HepG2 (cell line): Measurements from ENCODE around the gene DHRS12. TPM values are rescaled to one million over a fixed set of nuclear protein-coding genes. Genes with fewer than 3 reads are reported as not detected.

Experiments used
- HMGA1 ChIP-seq: sonication (generic); formaldehyde crosslinking; conservative IDR thresholded peaks from 2 replicates; pipeline ENCODE4 v1.4.0; 2020; ENCODE audit warnings: missing genetic modification reagents
- HNF4G ChIP-seq, 2 experiments: sonication (generic) in 1 of 2; formaldehyde crosslinking in 1 of 2; IDR thresholded peaks; 2 replicates each; pipeline versions ENCODE4 v1.4.0 to v1.6.1; 2011 to 2020; ENCODE audit warnings: borderline replicate concordance in 2 of 2, low read depth in 2 of 2, mild to moderate bottlenecking in 2 of 2, low read length in 1 of 2, missing genetic modification reagents in 1 of 2, moderate library complexity in 1 of 2
- HOXA9 ChIP-seq: sonication (generic); formaldehyde crosslinking; IDR thresholded peaks from 2 replicates; pipeline ENCODE4 v1.8.1; 2022; ENCODE audit warnings: missing genetic modification reagents, mild to moderate bottlenecking, moderate library complexity, borderline replicate concordance
- RBM39 ChIP-seq: fragments of 200-400 bp; formaldehyde crosslinking; IDR thresholded peaks from one replicate; pipeline ENCODE4 v1.6.1; 2018; ENCODE audit warnings: antibody characterized with exemption, mild to moderate bottlenecking, low read depth, low read length; ENCODE audit not compliant: poor library complexity, severe bottlenecking
- SOX13 ChIP-seq, 3 experiments: fragments of 450-650 bp in 1 of 3; sonication (generic) in 1 of 3; formaldehyde crosslinking in 1 of 3; IDR thresholded peaks in 2 of 3; conservative IDR thresholded peaks in 1 of 3; 2 replicates each; pipeline versions ENCODE4 v1.5.0 to v1.6.1; 2016 to 2020; ENCODE audit warnings: antibody characterized with exemption in 1 of 3, mild to moderate bottlenecking in 1 of 3, missing compliant biosample characterization in 1 of 3, missing genetic modification reagents in 1 of 3, moderate library complexity in 1 of 3
- SOX6 ChIP-seq, 2 experiments: fragments of 450-650 bp in 1 of 2; sonication (generic) in 1 of 2; formaldehyde crosslinking in 1 of 2; IDR thresholded peaks; 2 replicates each; pipeline versions ENCODE4 v1.4.0 to v1.6.1; 2017 to 2020; ENCODE audit warnings: antibody characterized with exemption in 1 of 2, mild to moderate bottlenecking in 1 of 2, missing genetic modification reagents in 1 of 2
- SP1 ChIP-seq, 2 experiments: fragments of 450-650 bp in 1 of 2; sonication (generic) in 1 of 2; formaldehyde crosslinking in 1 of 2; IDR thresholded peaks; 2 replicates each; pipeline versions ENCODE4 v1.4.0 to v1.6.1; 2016 to 2020; ENCODE audit warnings: missing genetic modification reagents in 1 of 2
- U2AF2 ChIP-seq: fragments of 200-400 bp; formaldehyde crosslinking; IDR thresholded peaks from 2 replicates; pipeline ENCODE4 v1.6.1; 2017; ENCODE audit warnings: low read depth, mild to moderate bottlenecking, low read length
- XRCC5 ChIP-seq: fragments of 200-400 bp; formaldehyde crosslinking; optimal IDR thresholded peaks from 2 replicates; pipeline ENCODE3; 2017; ENCODE audit warnings: mild to moderate bottlenecking, low read length
- ZNF12 ChIP-seq: sonication (generic); formaldehyde crosslinking; IDR thresholded peaks from 2 replicates; pipeline ENCODE4 v1.5.0; 2020; ENCODE audit warnings: missing genetic modification reagents
- ZNF430 ChIP-seq: sonication (generic); formaldehyde crosslinking; IDR thresholded peaks from 2 replicates; pipeline ENCODE4 v1.9.0; 2021; ENCODE audit warnings: mild to moderate bottlenecking, missing genetic modification reagents
- polyA plus RNA-seq, 8 experiments: library from polyadenylated mRNA; depleted of rRNA in 3 of 8; stranded (reverse) in 7 of 8; unstranded in 1 of 8; fragments of >200 nt; fragmentation: Illumina TruSeq in 4 of 8; extraction: Trizol in 4 of 8; gene quantifications; 2 replicates each; pipeline versions ENCODE4 v1.2.1 to v1.2.3, GENCODE V29; 2011 to 2016; ENCODE audit warnings: low read depth in 4 of 8, missing spikeins in 1 of 8, mixed read lengths in 1 of 8; ENCODE audit not compliant: insufficient read depth in 1 of 8
- total RNA-seq, 5 experiments: library from RNA; depleted of rRNA; stranded (reverse); fragments of >200 nt; fragmentation: Illumina TruSeq; extraction: Trizol; gene quantifications; 2 replicates each; pipeline ENCODE4 v1.2.3, GENCODE V29; 2016; ENCODE audit warnings: low read depth in 1 of 5
- TF ChIP-seq, protein P1 (sequence below): sonication (generic); formaldehyde crosslinking; IDR thresholded peaks from 2 replicates; pipeline ENCODE4 v1.5.1; 2020; ENCODE audit warnings: mild to moderate bottlenecking, missing genetic modification reagents, moderate library complexity
- TF ChIP-seq, protein P2 (sequence below): sonication (generic); formaldehyde crosslinking; IDR thresholded peaks from 2 replicates; pipeline ENCODE4 v1.5.1; 2020; ENCODE audit warnings: mild to moderate bottlenecking, missing genetic modification reagents
- TF ChIP-seq, protein P3 (sequence below), 2 experiments: IDR thresholded peaks; 2 replicates each; pipeline ENCODE4 v1.6.1; 2011 to 2012; ENCODE audit warnings: low read length in 2 of 2, borderline replicate concordance in 1 of 2, low read depth in 1 of 2, mild to moderate bottlenecking in 1 of 2, moderate library complexity in 1 of 2
- TF ChIP-seq, protein P4 (sequence below): sonication (generic); formaldehyde crosslinking; conservative IDR thresholded peaks from 2 replicates; pipeline ENCODE4 v1.8.1; 2023; ENCODE audit warnings: missing genetic modification reagents

DHRS12 gene
- total and polyA plus RNA-seq, 2 of the 13 experiments (the other 11 are each of a cell fraction or from before 2014, with no cell fraction given), result 7.2 to 8.4 TPM

DNA sequence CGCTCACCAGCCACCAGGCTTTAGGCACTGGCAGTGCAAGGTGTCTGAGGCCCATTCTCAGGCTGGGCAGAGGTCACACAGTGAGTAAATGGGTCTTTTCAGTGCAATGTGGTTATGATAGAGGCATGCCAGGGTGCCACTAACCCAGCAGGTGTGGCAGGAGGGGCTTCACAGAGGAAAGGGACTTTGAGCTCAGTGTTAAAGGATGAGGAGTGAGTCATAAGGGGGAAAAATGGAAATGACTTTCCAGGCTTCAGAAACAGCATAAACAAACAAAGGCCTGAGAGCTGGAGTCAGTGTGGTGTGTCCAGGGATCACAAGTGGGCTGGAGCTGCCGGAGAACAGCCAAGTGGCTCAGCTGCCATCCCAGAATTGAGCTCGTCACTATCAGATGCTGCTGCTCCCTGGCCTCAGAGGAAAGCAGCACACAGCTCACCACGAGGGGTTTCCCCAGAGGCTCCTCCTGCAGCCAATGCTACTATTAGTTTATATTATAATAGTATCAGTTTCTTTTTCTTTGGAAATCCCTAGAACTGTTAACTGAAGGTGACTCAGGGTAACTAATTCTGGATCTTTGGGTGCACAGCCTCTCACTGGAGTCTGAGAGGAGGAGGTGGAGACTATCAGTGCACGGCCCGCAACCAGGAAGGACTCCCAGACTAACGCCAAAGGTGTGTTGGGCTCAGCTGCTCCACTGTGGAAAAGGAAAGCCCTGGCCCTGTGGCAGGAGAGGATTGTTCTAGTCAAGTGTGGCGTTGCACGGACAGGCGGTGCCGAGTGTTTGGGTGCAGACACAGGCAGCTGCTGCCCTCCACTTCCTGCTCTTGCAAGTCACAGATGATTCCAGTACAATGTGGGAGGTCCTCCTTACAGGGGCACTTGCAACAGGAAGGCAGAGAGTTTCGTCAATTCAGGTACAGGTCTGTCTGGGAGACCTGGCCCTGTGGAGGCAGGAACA, 39.5 kb downstream of the DHRS12 start (continued):
- TF ChIP-seq, protein P1, sequence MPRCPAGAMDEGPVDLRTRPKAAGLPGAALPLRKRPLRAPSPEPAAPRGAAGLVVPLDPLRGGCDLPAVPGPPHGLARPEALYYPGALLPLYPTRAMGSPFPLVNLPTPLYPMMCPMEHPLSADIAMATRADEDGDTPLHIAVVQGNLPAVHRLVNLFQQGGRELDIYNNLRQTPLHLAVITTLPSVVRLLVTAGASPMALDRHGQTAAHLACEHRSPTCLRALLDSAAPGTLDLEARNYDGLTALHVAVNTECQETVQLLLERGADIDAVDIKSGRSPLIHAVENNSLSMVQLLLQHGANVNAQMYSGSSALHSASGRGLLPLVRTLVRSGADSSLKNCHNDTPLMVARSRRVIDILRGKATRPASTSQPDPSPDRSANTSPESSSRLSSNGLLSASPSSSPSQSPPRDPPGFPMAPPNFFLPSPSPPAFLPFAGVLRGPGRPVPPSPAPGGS (CRISPR knock-in tag), result no peak; the same call in 1 of the 2 replicates
- TF ChIP-seq HOXA9 (CRISPR knock-in tag) (no peak), SOX13 (IDR thresholded peaks at IDR 0.05) (no peak), SOX13 (CRISPR knock-in tag; conservative IDR thresholded peaks at IDR 0.05 in 1 of 2, IDR thresholded peaks at IDR 0.05 in 1 of 2) (peak in 1 of 2 experiments; percentile 66; a peak in 1 of 4 replicates), SP1 (IDR thresholded peaks at IDR 0.05) (no peak), SP1 (CRISPR knock-in tag; IDR thresholded peaks at IDR 0.05) (no peak), XRCC5 (peak; percentile 83), ZNF430 (CRISPR knock-in tag) (no peak), U2AF2 (no peak), ZNF12 (CRISPR knock-in tag) (peak; percentile 71; the same call in 1 of the 2 replicates), RBM39 (no peak), HNF4G (IDR thresholded peaks at IDR 0.05; ENCODE audit: borderline replicate concordance, low read depth, low read length) (peak; percentile 64), HNF4G (CRISPR knock-in tag; IDR thresholded peaks at IDR 0.05; ENCODE audit: borderline replicate concordance, low read depth) (peak; percentile 65; the same call in 1 of the 2 replicates), SOX6 (IDR thresholded peaks at IDR 0.05) (no peak), SOX6 (CRISPR knock-in tag; IDR thresholded peaks at IDR 0.05) (peak; percentile 56), HMGA1 (CRISPR knock-in tag) (no peak)
- TF ChIP-seq, protein P2, sequence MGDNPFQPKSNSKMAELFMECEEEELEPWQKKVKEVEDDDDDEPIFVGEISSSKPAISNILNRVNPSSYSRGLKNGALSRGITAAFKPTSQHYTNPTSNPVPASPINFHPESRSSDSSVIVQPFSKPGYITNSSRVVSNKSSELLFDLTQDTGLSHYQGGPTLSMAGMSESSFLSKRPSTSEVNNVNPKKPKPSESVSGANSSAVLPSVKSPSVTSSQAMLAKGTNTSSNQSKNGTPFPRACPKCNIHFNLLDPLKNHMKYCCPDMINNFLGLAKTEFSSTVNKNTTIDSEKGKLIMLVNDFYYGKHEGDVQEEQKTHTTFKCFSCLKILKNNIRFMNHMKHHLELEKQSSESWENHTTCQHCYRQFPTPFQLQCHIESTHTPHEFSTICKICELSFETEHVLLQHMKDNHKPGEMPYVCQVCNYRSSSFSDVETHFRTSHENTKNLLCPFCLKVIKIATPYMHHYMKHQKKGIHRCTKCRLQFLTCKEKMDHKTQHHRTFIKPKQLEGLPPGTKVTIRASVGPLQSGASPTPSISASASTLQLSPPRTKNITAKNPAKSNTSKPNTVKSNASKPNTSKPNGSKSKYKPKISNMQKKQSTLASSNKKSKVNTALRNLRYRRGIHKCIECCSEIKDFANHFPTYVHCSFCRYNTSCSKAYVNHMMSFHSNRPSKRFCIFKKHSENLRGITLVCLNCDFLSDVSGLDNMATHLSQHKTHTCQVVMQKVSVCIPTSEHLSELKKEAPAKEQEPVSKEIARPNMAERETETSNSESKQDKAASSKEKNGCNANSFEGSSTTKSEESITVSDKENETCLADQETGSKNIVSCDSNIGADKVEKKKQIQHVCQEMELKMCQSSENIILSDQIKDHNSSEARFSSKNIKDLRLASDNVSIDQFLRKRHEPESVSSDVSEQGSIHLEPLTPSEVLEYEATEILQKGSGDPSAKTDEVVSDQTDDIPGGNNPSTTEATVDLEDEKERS (CRISPR knock-in tag), result no peak
- TF ChIP-seq, protein P3, sequence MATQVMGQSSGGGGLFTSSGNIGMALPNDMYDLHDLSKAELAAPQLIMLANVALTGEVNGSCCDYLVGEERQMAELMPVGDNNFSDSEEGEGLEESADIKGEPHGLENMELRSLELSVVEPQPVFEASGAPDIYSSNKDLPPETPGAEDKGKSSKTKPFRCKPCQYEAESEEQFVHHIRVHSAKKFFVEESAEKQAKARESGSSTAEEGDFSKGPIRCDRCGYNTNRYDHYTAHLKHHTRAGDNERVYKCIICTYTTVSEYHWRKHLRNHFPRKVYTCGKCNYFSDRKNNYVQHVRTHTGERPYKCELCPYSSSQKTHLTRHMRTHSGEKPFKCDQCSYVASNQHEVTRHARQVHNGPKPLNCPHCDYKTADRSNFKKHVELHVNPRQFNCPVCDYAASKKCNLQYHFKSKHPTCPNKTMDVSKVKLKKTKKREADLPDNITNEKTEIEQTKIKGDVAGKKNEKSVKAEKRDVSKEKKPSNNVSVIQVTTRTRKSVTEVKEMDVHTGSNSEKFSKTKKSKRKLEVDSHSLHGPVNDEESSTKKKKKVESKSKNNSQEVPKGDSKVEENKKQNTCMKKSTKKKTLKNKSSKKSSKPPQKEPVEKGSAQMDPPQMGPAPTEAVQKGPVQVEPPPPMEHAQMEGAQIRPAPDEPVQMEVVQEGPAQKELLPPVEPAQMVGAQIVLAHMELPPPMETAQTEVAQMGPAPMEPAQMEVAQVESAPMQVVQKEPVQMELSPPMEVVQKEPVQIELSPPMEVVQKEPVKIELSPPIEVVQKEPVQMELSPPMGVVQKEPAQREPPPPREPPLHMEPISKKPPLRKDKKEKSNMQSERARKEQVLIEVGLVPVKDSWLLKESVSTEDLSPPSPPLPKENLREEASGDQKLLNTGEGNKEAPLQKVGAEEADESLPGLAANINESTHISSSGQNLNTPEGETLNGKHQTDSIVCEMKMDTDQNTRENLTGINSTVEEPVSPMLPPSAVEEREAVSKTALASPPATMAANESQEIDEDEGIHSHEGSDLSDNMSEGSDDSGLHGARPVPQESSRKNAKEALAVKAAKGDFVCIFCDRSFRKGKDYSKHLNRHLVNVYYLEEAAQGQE (IDR thresholded peaks at IDR 0.05; ENCODE audit: borderline replicate concordance in 1 of 2, low read depth in 1 of 2, low read length in 2 of 2), result no peak
- TF ChIP-seq, protein P4, sequence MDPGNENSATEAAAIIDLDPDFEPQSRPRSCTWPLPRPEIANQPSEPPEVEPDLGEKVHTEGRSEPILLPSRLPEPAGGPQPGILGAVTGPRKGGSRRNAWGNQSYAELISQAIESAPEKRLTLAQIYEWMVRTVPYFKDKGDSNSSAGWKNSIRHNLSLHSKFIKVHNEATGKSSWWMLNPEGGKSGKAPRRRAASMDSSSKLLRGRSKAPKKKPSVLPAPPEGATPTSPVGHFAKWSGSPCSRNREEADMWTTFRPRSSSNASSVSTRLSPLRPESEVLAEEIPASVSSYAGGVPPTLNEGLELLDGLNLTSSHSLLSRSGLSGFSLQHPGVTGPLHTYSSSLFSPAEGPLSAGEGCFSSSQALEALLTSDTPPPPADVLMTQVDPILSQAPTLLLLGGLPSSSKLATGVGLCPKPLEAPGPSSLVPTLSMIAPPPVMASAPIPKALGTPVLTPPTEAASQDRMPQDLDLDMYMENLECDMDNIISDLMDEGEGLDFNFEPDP (CRISPR knock-in tag), result no peak
